GM19397 (cell line): ENCODE results near the gene DEPDC5.

ENCODE experiments used
- ATAC-seq: cut with Tn5 transposase; IDR thresholded peaks from one replicate; pipeline ENCODE4 v1.9.1; 2021; ENCODE audit warnings: mild to moderate bottlenecking, moderate library complexity; ENCODE audit not compliant: unreplicated experiment

DEPDC5 gene

GRCh38 chr22:31944700-31945442 is 191.1 kb downstream of the DEPDC5 start:
- peak; percentile 34 for ATAC-seq

DNA sequence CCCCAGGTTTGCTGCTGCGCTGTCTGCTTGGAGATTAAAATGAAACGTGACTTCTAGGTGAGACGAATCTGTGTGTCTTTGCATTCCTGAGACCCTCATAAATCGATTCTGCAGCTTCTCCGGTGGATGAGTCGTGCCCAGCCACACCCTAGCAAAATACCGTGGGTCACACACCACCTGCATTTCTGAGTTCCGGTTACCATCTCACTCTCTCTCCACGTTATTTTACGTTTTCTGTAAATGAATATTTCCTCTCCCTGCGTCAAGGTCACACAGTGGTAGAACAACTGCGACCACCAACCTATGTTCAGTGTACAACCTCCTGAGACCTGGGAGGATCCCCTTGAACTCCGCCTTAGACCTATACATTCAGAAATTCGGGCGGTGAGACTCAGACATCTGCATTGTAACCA is 191.6 kb downstream of the DEPDC5 start:
- ATAC-seq, result no peak

DNA sequence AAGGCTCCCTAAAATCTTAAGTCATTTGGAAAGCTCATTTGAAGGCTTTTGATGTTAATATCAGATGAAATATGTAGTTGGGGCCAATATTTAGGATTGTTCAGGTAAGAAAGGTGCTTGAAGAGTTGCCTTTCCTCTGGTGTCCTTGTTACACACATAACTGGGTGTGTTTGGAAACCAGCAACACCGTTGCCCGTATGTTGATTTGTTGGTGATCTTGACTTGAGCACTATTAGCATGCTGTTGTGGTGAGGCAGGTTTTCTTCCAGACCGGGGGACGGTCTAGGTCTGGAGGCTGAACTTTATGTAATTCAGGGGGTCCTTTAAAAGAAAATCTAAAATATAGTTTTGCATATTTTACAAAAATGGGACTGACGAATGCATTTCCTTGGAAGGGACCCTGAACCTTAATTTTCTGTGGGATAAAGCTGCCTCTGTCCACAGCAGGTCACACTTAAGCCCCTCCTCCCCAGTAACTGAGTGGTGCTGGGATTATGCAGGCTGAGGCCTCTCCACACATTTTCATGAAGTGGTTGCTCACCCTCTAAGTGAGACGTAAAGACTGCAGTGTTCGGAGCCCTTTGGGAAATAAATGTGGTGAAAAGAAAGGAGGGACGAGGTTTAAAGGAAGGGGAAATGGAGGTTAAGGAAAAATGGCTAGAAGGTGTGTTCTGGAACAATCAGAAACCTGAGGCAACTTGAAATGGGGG is 192.3 kb downstream of the DEPDC5 start:
- no peak for ATAC-seq

DNA sequence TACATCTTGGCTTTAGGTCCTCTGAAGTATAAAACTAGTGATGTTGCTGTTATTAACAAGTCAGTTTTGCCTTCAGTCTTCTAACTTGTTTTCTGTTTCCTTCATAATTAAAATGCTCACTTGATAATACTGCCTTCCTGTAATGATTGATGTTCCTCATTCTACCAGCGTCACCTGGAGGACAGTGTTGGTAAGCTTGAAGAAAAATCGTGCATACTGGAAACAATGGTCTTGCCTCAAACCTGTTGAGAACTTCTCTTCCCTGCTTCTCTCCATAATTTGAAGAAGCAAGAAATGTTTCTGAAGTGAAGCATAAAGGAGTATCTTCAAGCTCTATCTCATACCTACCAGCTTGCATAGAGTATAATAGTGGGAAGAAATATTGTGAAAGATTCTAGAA is 193.5 kb downstream of the DEPDC5 start:
- ATAC-seq, result no peak

GRCh38 chr22:31948002-31948401 is 194.2 kb downstream of the DEPDC5 start:
- no peak for ATAC-seq

GRCh38 chr22:31950226-31950625 is 196.4 kb downstream of the DEPDC5 start:
- no peak for ATAC-seq

DNA sequence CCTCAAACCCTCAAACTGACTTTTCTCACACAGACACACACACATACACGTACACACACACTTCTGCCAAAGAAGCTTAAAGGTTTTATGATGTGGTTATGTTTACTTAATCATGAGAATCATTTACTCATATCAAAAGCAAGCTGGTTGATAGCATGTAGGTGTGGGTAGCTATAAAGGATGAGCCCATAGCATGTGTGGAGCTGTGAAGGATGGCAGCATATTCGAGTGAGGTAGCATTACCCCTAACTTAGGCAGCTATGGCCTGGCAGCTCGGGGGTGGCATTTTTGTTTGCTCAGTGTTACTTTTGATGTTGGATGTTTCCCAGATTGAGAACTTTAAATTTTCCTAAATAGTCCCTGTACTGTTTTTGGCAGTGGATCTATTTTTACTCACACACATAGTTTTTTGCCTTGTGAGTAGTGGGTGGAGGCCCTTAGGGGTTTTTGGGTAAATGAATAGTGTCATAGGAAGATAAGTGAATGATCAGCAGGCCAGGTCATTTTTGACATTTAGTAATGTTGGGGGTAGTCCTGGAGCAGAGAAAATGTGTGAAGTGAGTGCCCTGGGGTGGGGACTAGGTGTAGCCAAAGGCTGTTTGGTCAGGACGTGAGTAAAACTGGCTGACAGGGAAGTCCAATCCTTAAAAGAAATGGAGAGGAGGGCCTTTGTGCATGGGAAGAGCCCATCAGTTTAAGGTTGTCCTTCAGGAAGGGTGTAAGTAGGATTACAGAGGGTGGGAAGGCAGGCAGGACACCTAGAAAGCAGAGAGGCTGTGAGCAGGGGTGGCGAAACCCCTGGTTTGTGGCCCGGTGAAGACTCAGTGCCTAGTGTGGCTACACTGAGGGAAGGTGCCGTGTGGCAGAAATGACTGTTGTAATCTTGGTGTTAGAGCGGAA is 197.6 kb downstream of the DEPDC5 start:
- ATAC-seq, result no peak

DNA sequence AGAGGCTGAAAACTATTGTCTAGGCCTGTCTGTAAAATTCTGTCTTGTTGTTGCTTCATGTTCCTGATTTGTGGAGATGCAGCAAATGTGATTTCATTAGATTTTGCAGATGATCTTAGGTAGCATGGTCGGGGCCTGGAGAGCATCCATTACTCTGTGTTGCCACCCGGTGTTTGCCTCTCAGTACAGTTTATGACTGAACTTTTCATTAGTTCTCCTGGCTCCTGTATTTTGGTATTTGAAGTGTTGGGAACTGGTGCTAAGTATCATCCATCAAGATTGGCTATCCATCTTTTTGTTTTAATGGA is 198.2 kb downstream of the DEPDC5 start:
- no peak for ATAC-seq

DNA sequence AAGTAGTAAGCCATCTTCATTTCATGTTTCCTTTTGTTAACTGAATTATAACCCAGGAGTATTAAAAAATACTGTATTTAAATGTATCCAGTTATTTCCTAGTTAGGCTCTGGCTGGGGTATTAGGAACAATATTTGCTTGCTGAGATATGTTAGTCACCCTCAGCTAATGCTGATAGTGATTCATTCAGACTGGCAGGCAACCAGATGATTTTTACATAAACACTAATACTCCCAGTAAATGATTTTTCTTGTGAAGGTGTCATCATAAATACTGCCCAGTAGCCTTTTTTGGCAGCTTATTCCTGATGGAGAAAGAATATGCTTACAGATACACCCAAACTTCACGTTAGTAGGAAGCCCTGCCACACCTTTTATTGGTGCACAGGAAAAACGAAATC is 198.7 kb downstream of the DEPDC5 start:
- ATAC-seq, result no peak

GRCh38 chr22:31953261-31953660 is 199.4 kb downstream of the DEPDC5 start:
- no peak for ATAC-seq

DNA sequence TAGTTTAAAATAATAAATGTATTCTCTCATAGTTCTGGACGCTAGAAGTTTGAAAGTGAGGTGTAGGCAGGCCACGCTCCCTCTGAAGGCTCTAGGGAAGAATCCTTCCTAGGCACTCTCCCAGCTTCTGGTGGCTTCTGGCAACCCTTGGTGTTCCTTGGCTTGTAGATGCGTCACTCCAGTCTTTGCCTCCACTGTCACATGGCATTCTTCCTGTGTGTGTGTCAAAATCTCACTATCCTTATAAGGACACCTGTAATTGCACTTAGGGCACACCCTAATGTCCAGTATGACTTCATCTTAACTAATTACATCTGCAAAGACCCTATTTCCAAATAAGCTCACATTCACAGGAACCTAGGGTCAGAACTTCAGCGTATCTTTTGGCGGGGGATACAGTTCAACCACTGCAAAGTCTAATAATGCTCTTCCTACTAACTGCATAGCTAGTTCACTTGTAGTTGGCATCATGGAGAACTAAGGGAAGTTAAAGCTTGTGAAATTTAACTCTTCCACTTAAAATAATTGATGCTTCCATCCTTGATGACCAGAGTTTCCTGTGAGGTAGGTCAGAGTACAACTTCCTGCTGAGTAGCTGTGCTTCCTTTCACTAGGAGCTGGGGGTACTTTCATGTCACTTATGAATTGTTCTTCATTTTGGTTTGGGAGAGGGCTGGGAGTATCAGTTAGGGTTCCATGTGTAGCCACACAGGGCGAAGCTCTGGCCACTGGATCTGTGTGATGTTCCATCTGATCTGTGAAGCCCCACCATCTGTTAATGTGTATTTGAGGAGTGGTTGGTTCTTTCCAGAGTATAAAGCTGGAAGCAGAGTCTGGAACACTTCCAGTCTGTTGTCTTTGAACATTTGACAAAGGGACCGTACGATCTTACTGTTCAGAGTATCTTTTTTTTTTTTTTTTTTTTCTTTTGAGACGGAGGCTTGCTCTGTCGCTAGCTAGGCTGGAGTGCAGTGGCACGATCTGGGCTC is 201.0 kb downstream of the DEPDC5 start:
- no peak for ATAC-seq

DNA sequence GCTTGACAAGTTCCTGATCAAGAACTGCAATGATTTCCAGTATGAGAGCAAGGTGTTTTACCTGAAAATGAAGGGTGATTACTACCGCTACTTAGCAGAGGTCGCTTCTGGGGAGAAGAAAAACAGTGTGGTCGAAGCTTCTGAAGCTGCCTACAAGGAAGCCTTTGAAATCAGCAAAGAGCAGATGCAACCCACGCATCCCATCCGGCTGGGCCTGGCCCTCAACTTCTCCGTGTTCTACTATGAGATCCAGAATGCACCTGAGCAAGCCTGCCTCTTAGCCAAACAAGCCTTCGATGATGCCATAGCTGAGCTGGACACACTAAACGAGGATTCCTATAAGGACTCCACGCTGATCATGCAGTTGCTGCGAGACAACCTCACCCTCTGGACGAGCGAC is 202.5 kb downstream of the DEPDC5 start:
- ATAC-seq, result no peak
